GM21825 (cell line): Measurements from ENCODE around the gene PDE1C.

Experiments
- ATAC-seq: cut with Tn5 transposase; IDR thresholded peaks from one replicate; pipeline ENCODE4 v1.9.1; 2021; ENCODE audit warnings: mild to moderate bottlenecking, moderate library complexity; ENCODE audit not compliant: unreplicated experiment

Gene PDE1C

GRCh38 chr7:31720366-31720765 is 349.8 kb downstream of the PDE1C start:
- no peak for ATAC-seq

- ATAC-seq = no peak
These were observed 353.9 kb downstream of the PDE1C start for GRCh38 chr7:31716355-31716754.

- ATAC-seq = no peak
These were observed 360.0 kb downstream of the PDE1C start for GRCh38 chr7:31710171-31710570.

- ATAC-seq = no peak
These were observed 363.1 kb downstream of the PDE1C start for GRCh38 chr7:31707089-31707488.

- no peak for ATAC-seq
These were observed 364.8 kb downstream of the PDE1C start for GRCh38 chr7:31705377-31705776.

- ATAC-seq = no peak
These were observed 367.9 kb downstream of the PDE1C start for GRCh38 chr7:31702354-31702753.
